Fibroblast of skin of back (primary cell): ENCODE measurements around the gene ABI2. TPM values are rescaled to one million over a fixed set of nuclear protein-coding genes. Genes with fewer than 3 reads are reported as not detected.
A peak's percentile ranks its signal among the peaks of the same experiment; 100 is the strongest.
"Not testable (repeated sequence)": the region's sequence is repeated elsewhere in the genome, so short reads cannot be mapped to it uniquely, and the experiment has no call there.

ENCODE experiments used
- DNase-seq: peaks from one replicate; pipeline ENCODE4 v3.0.0-alpha.2; 2013
- polyA plus RNA-seq, 2 experiments: library from polyadenylated mRNA; unstranded; fragments of 120-200 nt; gene quantifications; one replicate each; pipeline ENCODE4 v1.2.1, GENCODE V29; 2013; ENCODE audit not compliant: insufficient read length in 2 of 2

The ABI2 gene
- polyA plus RNA-seq (2013, experiment 1 of 2; ENCODE audit: insufficient read length): 37.7 TPM
- polyA plus RNA-seq (2013, experiment 2 of 2; ENCODE audit: insufficient read length): 42.4 TPM

DNA sequence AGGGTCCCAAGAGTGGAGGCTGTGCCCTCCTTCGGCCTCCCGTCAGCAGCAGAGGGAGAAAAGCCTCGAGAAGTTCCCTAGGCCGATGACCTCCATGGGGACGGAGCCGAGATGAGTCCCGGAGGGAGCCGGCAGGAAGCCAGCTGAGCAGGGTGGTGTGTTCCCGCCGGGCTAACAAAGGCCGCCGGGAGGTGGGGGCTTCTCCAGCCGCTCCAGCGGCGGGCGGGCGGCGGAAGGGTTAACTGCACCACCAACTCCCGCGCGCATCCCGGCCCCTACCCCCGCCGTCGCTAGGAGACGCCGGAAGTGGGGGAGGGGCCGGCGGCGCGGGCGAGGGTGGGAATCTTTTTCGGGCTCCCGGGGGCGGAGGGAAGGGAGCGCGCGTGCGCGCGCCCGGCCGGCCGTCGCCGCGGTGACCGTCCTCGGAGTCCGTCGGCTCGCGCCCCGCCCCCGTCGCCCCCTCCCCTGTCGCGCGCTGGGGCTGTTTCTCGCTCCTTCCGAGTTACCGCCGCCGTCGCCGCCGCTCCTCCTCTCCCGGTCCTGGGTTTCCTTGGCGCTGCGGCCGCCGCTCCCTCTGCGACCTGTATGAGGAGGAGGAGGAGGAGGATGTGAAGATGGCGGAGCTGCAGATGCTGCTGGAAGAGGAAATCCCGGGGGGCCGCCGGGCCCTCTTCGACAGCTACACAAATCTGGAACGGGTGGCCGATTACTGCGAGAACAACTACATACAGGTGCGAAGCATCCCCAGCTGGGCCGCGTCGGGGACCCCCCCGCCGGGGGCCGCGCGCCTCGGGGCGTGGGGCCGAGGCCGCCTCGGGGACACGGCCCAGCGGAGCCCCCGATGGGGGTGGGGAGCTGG is at the start of gene ABI2:
Gene ABI2 (plus strand): TSS at position 494 of the 859 bp plus-strand sequence. CDS start 121 bp downstream, at position 615.
- peak; percentile 85 for DNase-seq

DNA sequence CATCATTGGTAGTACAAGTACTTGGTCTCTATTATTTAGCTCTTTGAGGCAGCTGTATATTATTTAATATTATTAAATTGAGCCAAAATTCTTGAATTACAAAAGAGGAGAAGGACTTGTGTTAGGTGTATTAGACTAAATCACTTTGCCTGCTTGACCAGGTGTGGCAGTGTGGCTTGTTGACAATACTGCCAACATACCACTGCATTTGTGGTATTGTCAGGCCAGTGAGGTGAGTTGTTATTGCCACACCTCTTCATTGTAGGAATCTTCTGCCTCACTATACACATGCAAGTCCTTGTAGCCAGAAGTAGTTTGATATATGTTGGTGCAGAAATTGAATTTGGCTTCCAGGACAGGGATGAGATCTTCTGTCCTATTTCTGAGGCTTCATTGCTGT is 48.9 kb upstream of the ABI2 start:
- no peak for DNase-seq

DNA sequence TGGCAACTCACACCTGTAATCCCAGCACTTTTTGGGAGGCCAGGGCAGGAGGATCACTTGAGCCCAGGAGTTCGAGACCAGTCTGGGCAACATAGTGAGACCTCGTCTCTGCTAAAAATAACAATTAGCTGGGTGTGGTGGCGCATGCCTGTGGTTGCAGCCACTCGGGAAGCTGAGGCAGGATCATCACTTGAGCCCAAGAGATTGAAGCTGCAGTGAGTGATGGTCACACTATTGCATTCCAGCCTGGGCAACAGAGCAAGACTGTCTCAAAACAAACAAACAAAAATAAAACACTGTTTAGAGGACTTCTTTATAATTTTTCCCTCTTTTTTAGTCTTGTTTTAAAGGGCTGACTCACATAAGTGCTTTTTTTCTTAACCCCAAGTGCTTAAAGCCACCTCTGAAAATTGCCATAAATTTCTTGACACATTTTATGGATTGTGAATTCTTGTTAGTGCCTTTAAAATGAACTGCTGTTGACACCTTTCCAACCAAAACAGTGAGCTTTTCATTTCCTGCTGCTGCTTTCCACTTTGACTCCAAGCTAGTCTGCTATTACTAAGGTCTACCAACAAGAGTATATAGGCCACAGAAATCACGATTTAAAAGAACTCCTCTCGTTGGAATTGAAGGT is 47.6 kb upstream of the ABI2 start:
- peak; percentile 71 for DNase-seq

DNA sequence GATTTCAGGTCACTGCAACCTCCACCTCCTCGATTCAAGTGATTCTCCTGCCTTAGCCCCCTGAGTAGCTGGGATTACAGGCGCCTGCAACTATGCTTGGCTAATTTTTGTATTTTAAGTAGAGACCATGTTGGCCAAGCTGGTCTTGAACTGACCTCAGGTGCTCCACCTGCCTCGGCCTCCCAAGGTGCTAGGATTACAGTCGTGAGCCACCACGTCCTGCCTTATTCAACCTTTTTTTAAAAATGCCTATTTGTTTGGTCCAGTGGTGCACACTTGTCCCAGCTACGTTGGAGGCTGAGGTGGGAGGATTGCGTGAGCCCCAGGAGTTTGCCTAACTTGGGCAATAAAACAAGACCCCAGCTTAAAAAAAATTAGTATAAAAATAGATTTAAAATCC is 46.1 kb upstream of the ABI2 start:
- no peak for DNase-seq

DNA sequence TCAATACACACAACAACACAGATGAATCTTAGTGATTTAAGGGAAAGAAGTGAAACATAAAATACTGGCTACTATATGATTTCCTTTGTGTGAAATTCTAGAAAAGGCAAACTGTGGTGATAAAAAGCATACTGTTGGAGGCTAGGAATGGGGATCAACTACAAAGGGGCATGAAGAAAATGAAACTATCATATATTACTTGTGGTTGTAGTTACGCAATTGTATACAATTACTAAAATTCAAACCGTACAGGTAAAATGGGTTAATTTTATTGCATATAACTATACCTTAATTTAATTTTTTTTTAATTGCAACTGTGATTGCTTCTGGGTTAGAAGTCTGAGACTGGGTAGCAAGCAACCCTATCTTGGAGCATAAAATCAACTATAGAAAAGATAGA is 41.7 kb upstream of the ABI2 start:
- DNase-seq: no peak

DNA sequence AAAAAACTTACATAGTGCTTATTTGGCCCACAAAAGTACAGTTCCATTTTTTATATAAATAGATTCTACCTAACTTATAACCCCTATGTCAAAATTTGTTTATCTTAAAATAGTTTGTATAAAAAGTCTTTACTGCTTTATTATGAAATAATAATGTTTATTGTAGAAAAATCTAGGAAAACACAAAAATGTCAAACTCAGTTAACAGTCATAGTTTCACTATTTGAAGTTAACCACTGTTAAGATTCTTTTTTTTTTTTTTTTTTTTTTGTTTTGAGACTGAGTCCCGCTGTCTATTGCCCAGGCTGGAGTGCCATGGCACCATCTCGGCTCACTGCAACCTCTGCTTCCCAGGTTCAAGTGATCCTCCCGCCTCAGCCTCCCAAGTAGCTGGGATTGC is 26.5 kb upstream of the ABI2 start:
- DNase-seq: no peak

DNA sequence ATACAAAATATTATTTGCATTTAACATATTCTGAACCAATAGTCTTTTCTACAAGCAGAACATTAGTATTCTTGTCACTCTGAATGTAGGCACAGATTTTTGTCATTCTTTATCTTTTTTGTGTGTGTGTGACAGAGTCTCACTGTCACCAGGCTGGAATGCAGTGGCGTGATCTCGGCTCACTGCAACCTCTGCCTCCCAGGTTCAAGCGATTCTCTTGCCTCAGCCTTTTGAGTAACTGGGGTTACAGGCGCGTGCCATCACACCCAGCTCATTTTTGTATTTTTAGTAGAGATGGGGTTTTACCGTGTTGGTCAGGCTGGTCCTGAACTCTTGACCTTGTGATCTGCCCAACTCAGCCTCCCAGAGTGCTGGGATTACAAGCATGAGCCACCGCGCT is 25.6 kb upstream of the ABI2 start:
- peak; percentile 29 for DNase-seq

DNA sequence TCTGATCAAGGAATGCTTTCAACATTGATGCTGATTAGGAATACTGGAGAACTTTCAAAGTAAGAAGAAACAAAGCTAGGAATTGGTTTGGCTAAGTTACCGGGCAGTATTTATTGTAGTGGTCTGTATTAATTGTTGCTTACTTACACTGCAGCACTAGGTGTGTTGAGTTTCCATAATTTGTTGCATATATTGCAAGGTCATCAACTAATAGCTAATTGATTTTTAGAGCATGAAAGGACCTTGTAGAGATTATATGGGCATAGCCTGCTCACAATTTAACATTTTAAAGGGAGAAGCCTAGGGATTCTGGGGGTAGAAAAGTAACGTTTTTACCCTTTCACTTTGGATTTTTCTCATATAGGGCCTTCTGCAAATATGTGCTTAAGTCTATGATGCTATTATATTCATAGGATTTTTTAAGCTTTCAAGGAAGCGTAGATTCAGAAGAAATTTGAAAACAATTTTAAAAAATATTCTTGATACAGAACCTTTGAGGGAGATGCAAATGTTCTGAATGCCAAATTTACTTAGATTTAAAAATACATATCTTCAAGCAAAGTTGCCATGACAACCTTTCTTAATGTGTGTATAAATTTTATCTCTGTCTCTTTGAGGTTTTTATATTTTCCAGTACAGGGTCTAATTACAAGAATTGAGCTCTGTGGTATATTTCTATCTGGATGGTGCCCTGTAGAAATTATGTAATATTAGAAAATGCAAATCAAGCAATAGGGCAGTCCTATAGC is 17.3 kb upstream of the ABI2 start:
- no peak for DNase-seq

DNA sequence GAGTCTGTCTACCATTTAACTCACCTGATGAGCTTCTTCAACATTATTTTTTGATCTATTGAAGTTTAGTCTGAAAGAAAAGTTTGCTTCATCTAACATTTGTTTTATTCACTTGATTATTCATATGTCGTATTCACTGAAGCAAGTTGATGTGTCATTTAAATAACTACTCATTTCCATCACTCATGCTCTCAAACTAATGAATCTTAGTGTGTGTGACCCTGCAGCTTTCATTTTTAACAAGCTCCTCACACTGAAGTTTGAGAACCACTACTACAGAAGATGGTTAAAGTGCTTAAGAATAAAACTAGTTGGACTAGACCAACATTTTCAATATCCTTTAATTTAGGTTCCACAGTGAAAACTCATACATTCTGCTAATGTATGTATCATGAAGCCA is 1.8 kb upstream of the ABI2 start:
- DNase-seq: no peak

DNA sequence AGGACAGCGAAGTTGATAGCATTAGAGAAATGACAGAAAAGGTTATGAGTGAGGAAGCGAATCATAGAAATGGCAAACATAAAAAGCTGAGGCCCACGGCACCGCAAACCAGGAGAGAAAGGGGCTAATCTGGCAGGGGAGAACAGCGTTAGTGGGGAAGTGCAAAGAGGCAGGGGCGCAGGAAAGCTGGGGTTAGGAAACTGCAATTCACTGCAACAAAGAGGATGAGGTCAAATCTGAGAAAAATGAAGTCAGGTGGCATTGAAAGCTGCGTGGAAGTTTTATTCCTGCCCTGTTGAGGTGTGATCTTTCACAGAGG is 653 bp upstream of the ABI2 start:
- no peak for DNase-seq

DNA sequence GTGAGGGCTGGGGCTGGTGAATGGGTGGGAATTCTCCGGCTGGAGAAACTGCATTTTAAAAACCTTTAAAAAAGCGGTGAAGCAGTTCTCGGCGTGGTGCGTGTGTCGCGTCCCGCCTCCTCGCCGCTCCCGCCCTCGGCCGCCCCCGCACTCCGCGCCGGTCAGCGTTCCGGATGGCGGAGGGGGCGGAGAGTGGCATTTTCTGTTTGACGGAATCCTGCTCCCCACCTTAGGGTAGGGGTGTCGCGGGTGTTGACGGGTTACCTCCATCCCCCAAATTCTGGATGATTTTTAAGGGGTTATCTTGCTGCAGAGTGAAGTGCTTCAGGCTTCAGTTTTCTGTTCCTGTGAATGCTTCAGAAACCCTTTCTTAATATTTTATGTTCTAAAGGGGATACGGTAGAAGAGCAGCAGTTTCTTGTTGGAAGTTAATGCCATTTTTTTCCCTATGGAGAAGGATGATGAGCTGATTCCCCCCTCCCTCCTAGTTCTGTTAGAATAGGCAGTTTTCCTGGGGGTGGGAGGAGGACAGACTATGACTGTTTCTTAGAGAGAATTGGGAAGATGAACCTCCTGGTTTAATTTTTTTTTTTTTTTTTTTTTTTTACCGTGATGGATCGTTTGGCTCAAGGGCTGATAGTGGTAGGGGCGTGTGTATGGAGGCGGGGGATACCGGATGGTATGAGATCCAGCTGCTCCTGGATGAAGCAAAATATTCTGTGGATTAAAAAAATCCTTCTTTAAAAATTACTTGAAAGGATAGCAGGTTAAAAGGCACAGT is 756 bp downstream of the ABI2 start:
- DNase-seq: peak; percentile 30

DNA sequence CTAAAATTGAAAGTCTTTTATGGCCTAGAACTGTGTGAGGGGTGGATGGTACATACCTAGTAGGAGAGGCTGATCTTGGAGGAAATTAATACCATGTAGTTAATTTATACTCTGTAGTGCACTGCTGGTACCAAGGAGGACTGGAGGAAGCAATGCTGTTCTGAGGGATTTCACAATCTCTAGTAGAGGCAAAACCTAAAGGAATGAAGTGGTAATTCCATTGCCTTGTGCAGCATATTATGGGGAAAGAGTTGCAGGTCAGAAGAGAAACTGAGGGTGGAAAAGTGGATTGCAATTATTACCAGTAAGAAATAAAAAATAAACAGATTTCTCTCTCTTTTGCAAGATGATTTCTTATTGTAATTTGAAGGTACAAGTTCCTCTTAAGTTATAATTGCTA is 2.2 kb downstream of the ABI2 start:
- DNase-seq: peak; percentile 5

DNA sequence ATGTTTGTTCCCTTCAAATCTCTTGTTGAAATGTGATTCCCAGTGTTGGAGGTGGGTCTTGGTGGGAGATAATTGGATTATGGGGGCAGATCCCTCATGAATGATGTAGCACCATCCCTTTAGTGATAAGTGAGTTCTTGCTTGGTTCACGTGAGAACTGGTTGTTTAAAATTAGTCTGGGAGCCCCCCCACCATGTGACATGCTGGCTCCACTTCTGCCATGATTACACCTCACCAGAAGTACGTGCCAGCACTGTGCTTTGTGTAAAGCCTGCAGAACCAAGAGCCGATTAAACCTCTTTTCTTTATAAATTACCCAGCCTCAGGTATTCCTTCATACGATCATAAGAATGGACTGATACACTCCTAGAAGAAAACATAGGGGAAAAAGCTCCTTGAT is 10.1 kb downstream of the ABI2 start:
- no peak for DNase-seq

DNA sequence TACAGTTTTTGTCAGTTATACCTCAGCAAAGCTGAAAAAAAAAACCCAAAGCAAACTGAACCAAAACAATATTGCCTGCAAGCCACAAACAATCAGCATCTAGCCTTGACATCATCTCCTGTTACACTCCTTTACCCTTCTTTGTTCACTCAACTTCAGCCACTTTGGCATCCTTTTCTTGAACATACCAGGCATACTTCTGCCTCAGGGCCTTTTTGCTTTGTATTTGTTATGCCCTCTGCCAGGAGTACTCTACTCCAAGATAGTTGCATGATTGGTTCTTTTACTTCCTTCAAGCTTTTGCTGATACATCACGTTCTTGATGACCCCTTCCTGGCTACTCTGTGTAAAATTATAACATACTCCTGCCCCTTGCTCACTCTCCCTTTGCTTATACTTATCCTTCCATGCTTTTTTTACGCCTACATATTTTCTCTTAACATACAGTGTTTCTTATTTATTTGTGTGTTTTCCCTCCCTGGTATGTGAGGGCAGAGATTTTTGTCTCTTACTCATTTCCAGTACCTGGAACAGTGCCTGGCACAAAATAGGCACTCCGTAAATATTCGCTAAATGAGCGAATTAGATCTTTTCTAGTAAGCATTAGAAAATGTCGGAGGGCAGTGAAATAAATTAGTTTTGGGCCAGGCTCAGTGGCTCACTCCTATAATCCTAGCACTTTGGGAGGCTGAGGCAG is 12.7 kb downstream of the ABI2 start:
- DNase-seq: peak; percentile 79

DNA sequence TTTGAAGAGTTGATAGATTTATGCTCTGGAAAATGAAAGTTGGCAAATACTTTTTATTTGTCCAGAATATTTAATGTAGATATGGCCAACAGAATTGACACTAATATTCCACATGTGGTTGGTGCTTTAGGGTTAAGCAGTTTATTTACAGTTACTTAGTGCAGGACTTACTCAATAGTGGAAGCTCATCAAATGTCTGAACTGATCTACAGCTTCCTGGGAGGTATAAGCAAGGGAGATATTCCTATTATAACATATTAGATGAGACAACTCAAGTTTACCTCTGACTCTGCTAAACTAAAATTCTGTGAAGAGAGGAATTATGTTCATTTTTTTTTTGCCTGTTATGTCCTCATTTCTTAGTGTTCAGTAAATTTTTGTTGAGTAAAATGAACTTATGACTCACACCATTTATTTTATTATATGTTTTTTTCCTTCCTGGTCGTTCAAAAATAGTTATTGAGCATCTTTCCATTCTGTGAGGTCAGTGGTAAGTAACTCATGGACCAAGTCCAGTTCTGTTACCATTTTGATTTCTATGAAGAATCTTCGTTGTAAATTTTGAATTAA is 13.6 kb downstream of the ABI2 start:
- DNase-seq: peak; percentile 8

DNA sequence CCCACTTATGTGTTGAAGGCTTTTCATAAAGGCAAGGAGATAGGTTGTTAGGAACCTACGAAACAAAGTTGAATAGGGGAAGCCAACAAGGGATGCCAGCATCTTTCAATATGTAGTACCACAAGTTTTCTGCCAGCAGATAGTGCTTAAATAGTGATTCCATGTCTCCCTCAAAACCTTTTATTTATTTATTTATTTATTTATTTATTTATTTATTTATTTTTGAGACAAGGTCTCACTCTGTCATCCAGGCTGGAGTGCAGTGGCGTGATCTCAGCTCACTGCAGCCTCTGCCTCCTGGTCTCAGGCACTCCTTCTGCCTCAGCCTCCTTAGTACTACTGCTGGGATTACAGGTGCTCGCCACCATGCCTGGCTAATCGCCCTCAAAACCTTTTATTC is 14.2 kb downstream of the ABI2 start:
- DNase-seq: not testable (repeated sequence)

DNA sequence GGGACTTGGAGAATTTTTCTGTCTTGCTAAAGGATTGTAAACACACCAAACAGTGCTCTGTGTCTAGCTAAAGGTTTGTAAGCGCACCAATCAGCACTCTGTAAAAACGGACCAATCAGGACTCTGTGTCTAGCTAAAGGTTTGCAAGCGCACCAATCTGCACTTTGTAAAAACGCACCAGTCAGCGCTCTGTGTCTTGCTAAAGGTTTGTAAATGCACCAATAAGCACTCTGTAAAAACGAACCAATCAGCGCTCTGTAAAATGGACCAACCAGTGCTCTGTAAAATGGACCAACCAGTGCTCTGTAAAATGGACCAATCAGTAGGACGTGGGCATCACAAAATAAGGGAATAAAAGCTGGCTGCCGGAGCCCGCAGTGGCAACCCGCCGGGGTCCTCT is 16.5 kb downstream of the ABI2 start:
- no peak for DNase-seq

DNA sequence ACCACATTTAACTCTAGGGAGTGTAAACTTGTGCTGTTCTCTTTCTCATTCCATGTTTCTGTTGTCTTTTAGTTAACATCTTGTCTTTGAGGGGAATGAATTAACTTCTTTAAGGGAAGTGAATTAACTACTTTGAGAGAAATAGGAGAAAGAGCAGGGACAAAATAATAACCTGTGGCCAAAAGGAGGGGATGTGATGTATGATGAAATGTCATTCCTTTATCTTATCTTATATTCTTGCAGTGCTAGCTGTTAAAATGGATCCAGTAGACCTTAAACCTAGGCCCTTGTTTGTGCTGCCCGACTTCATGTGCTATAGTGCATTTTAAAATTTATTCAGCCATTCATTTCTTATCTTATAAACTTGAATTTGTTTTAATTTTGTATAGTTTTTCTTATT is 18.4 kb downstream of the ABI2 start:
- DNase-seq: no peak

DNA sequence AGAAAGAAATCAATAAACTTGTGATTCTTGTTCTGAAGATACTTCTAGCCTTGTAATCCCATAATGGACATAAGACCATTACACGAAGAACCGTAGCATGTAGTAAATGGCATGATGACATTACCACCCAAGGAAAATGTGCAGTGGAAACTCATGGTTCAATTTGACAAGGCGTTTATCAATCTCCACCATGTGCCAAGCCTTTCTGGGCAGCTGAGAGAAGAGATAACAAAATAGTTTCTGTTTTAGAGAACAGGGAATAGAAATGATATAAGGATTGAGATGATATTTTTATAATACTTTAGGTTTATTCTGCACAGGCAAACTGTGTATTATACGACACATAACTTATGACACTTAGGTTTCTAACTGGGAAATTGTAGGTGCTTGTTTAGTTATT is 19.2 kb downstream of the ABI2 start:
- DNase-seq: no peak

DNA sequence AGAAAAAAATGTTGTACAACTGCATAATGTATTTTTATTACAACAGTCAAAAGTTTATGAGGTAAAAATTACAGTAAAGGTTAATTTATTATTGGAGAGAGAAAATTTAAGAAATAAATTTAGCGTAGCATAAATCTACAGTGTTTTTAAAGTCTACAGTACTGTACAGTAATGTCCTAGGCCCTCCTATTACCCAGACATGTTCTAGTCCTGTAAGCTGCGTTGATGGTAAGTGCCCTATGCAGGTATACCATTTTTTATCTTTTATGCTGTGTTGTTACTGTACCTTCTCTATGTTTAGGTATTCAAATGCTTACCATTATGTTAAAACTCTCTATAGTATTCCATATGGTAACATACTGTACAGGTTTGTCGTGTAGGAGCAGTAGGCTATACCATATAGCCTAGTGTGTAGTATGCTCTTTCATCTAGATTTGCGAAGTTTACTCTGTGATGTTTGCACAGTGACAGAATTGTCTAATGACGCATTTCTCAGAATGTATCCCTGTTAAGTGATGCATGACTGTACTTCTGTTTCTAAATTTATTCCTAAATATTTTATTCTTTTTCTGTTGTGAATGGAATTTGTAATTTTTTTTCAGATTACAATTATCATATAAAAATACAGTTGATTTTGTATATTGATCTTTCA is 24.5 kb downstream of the ABI2 start:
- no peak for DNase-seq

DNA sequence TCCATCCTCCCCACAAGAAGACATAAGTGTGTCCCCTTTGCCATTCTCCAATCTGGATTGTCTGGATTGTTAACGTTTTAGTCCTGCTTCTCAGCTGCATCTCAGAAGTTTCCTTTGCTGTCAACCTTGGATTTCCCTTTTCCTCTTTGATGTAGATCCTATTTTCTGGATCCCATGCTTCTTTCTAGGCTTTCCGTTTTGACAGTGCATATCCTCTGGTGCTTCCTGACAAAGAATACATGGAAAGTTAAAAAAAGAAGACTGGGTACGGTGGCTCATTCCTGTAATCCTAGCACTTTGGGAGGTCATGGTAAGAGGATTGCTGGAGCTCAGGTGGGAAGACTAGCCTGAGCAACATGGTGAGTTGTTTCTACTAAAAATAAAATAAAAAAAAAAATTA is 26.8 kb downstream of the ABI2 start:
- DNase-seq: no peak
